Endothelial cell of umbilical vein (primary cell): ENCODE results near the gene MAPKBP1. TPM values are rescaled to one million over a fixed set of nuclear protein-coding genes. Genes with fewer than 3 reads are reported as not detected.

Experiments used
- BruUV-seq: library from RNA; stranded (reverse); fragments of 400-500 nt; replicated peaks from 2 replicates; lab custom pipeline; 2021; lab: Mats Ljungman, UMichigan
- CTCF ChIA-PET: fragments of 300-600, 350-600 bp; sonication (Branson Sonifier 250); formaldehyde crosslinking; loops from one replicate; lab custom pipeline; 2021; ENCODE audit warnings: antibody characterized with exemption, inconsistent platforms; lab: Charles Lee
- POLR2A ChIA-PET: fragments of 300-600, 350-600 bp; sonication (Branson Sonifier 250); formaldehyde crosslinking; loops from one replicate; lab custom pipeline; 2021; ENCODE audit warnings: antibody characterized with exemption, inconsistent platforms; lab: Charles Lee
- DNase-seq: peaks from one replicate; pipeline ENCODE4 v3.0.0-alpha.2; 2011; ENCODE audit warnings: low read depth, low spot score
- FAIRE-seq: peaks from 2 replicates; lab custom pipeline; 2011; peaks lifted over from hg19 to GRCh38; lab: Jason Lieb, UNC
- H2AFZ ChIP-seq: 2 replicates; pipeline ENCODE4 v1.6.0; 2012; ENCODE audit warnings: low read depth, low read length, control low read depth, inconsistent platforms
- H3K27ac ChIP-seq: 2 replicates; pipeline ENCODE4 v1.5.1; 2011; ENCODE audit warnings: low read depth, mild to moderate bottlenecking, control low read depth, low read length, moderate library complexity; ENCODE audit not compliant: insufficient read depth
- H3K27me3 ChIP-seq, 2 experiments: 2 replicates each; pipeline versions ENCODE4 v1.6.0 to v1.6.1; 2011; ENCODE audit warnings: low read length in 2 of 2, mixed read lengths in 1 of 2; ENCODE audit not compliant: control insufficient read depth in 2 of 2, insufficient read depth in 2 of 2
- H3K36me3 ChIP-seq, 2 experiments: 2 replicates in 1 of 2; 3 replicates in 1 of 2; pipeline ENCODE4 v1.5.1; 2011; ENCODE audit warnings: low read length in 2 of 2, mild to moderate bottlenecking in 1 of 2, moderate library complexity in 1 of 2; ENCODE audit not compliant: control insufficient read depth in 2 of 2, insufficient read depth in 2 of 2; ENCODE audit errors: extremely low read depth in 1 of 2
- H3K4me1 ChIP-seq: 3 replicates; pipeline ENCODE4 v1.5.1; 2011; ENCODE audit warnings: mild to moderate bottlenecking, low read length; ENCODE audit not compliant: control insufficient read depth, insufficient read depth; ENCODE audit errors: extremely low read depth
- H3K4me2 ChIP-seq: 2 replicates; pipeline ENCODE4 v1.6.1; 2011; ENCODE audit warnings: low read length, control low read depth, mixed read lengths; ENCODE audit not compliant: insufficient read depth
- H3K4me3 ChIP-seq, 3 experiments: fragments of 200-600 bp in 1 of 3; sonication (generic), shearing (Covaris generic) in 1 of 3; replicated peaks in 1 of 3; 2 replicates each; pipeline ENCODE4 v1.5.1; 2011 to 2016; ENCODE audit warnings: control low read depth in 3 of 3, low read length in 3 of 3, mild to moderate bottlenecking in 2 of 3, inconsistent platforms in 1 of 3, low read depth in 1 of 3, moderate library complexity in 1 of 3; ENCODE audit not compliant: insufficient read depth in 1 of 3
- H3K79me2 ChIP-seq: 2 replicates; pipeline ENCODE4 v1.6.0; 2012; ENCODE audit warnings: low read length, inconsistent platforms; ENCODE audit not compliant: control insufficient read depth, insufficient read depth
- H3K9ac ChIP-seq: replicated peaks from 2 replicates; pipeline ENCODE3; 2011; ENCODE audit warnings: low read length, control low read depth; ENCODE audit not compliant: insufficient read depth; ENCODE audit errors: extremely low read depth
- H3K9me1 ChIP-seq: replicated peaks from 3 replicates; pipeline ENCODE4 v1.6.0; 2011; ENCODE audit warnings: mild to moderate bottlenecking, low read length; ENCODE audit not compliant: control insufficient read depth, insufficient read depth; ENCODE audit errors: extremely low read depth
- H3K9me3 ChIP-seq: replicated peaks from 2 replicates; pipeline ENCODE4 v1.5.1; 2012; ENCODE audit warnings: low read length, inconsistent platforms; ENCODE audit not compliant: control insufficient read depth, insufficient read depth
- H4K20me1 ChIP-seq: replicated peaks from 2 replicates; pipeline ENCODE3; 2011; ENCODE audit warnings: mild to moderate bottlenecking, low read length; ENCODE audit not compliant: control insufficient read depth, insufficient read depth; ENCODE audit errors: extremely low read depth
- CTCF ChIP-seq, 2 donors: IDR thresholded peaks; 1 replicate in 1 of 2; 2 replicates in 1 of 2; pipeline ENCODE4 v1.5.1; 2011; ENCODE audit warnings: low read length in 2 of 2, mild to moderate bottlenecking in 2 of 2, moderate library complexity in 2 of 2, control low read depth in 1 of 2, inconsistent platforms in 1 of 2, low read depth in 1 of 2; ENCODE audit not compliant: insufficient read depth in 1 of 2; ENCODE audit errors: extremely low read depth in 1 of 2
- FOS ChIP-seq: IDR thresholded peaks from 2 replicates; pipeline ENCODE4 v1.6.1; 2011; ENCODE audit warnings: mild to moderate bottlenecking, low read length, moderate library complexity, borderline replicate concordance; ENCODE audit not compliant: insufficient read depth
- GATA2 ChIP-seq: IDR thresholded peaks from 2 replicates; pipeline ENCODE4 v1.7.0; 2011; ENCODE audit warnings: low read depth, mild to moderate bottlenecking, moderate library complexity, mixed read lengths, low read length; ENCODE audit not compliant: insufficient read length, insufficient read depth
- MAX ChIP-seq: IDR thresholded peaks from 2 replicates; pipeline ENCODE4 v1.6.1; 2011; ENCODE audit not compliant: insufficient read depth, insufficient read length
- MYC ChIP-seq: IDR thresholded peaks from one replicate; pipeline ENCODE4 v1.6.1; 2011; ENCODE audit warnings: mild to moderate bottlenecking, low read depth, low read length
- dilution Hi-C: fragments of 300-500 bp; cut with MboI; formaldehyde crosslinking; loops from one replicate; pipeline ENCODE4 v1.15.0; 2019; ENCODE audit warnings: low sequenced_read_pairs; ENCODE audit not compliant: extremely low pct_ligation_motif_present
- intact Hi-C: fragments of 100-400 bp; cut with micrococcal nuclease; formaldehyde crosslinking; loops from one replicate; pipeline ENCODE4 v1.10.0; 2022
- polyA plus RNA-seq, 4 experiments: library from polyadenylated mRNA; depleted of rRNA in 3 of 4; stranded (reverse) in 3 of 4; unstranded in 1 of 4; fragments of >200 nt; gene quantifications; 2 replicates each; pipeline versions ENCODE4 v1.2.1 to v1.2.3, GENCODE V29; 2011 to 2012; ENCODE audit warnings: missing spikeins in 1 of 4
- total RNA-seq: library from RNA; stranded (reverse); gene quantifications from 2 replicates; pipeline ENCODE4 v1.2.3, GENCODE V29; 2021

The MAPKBP1 gene
- total and polyA plus RNA-seq, 2 donors (not counting 3 experiments of a cell fraction or from before 2014, with no cell fraction given): 12.3 to 55.8 TPM

- Histone ChIP-seq H3K27ac (peak overlapping the region; percentile 48), H3K4me3 (peak overlapping the region in 2 of 3 experiments; percentile 55 to 56), H3K27me3 (no peaks in the 10 kb centered on the region), H3K9ac (peak overlapping the region; percentile 59), H3K36me3 (no peaks in the 10 kb centered on the region), H3K9me3 (no peaks in the 10 kb centered on the region), H2AFZ (peak overlapping the region; percentile 67), H3K4me2 (peak overlapping the region; percentile 67), H3K79me2 (peaks cover 31% of the 10 kb centered on the region), H4K20me1 (no peaks in the 10 kb centered on the region), H3K9me1 (no peaks in the 10 kb centered on the region), H3K4me1 (peaks cover 49% of the 10 kb centered on the region)
- FAIRE-seq (no peak), DNase-seq (no peak)
- CTCF ChIA-PET: interaction anchor here (0.6 to 13.5 kb wide), 26 partner anchors 9 to 310 kb away, joined by 3 to 754 read pairs (median 5); no protein-coding TSS in a partner anchor
- no TSS peak for BruUV-seq
- TF ChIP-seq MAX (no peak), MYC (no peak), FOS (no peak), GATA2 (no peak), CTCF (IDR thresholded peaks at IDR 0.05; ENCODE audit: extremely low read depth in 1 of 2, insufficient read depth in 1 of 2, low read depth in 1 of 2, low read length in 2 of 2) (no peak)
- intact Hi-C loops (loop anchor here (1.0 to 5.0 kb wide), 10 partner anchors 18 to 306 kb away; partner anchors contain the start of genes EHD4, JMJD7 and SPTBN5), dilution Hi-C loops (no loop called here)
- POLR2A ChIA-PET: interaction anchor here (1.2 to 1.7 kb wide), 4 partner anchors 22 to 37 kb away, joined by 3 to 9 read pairs (median 6); no protein-coding TSS in a partner anchor
Measured at GRCh38 chr15:41773729-41774061, 589 bp upstream of the MAPKBP1 start.
